ENCODE measurements around the gene DENND4C.

DENND4C gene

DNA sequence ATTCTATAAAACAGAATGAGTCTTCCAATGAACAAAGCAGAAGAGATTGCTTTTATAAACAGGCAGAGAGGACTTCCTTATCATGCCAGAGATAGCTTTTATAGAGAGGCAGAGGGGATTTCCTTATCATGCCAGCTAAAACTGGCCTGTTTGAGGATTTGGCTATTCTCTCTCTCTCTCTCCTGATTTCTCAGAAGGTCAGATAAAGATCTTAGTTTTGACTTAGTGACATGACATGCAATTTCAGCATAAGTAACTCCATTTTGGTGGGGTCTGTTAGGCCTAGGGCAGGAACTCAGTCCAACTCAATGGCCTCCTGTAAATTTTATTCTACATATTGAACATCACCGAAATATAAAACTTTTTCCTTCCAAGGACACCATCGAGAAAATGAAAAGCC is 31.5 kb upstream of the DENND4C start:
- H3K36me3 ChIP-seq (ENCODE audit: insufficient read depth, low read depth, low read length) = no peaks in the 10 kb centered on the region
- no peak overlapping the region for H3K9ac ChIP-seq (ENCODE audit: low read depth, low read length)
- no peak overlapping the region for H3K4me3 ChIP-seq (ENCODE audit: low read length)
- H3K27me3 ChIP-seq (ENCODE audit: insufficient read depth, low read length) = no peaks in the 10 kb centered on the region
- no peak overlapping the region for H3K27ac ChIP-seq (ENCODE audit: low read length)
- no peaks in the 10 kb centered on the region for H3K4me1 ChIP-seq (ENCODE audit: insufficient read depth, low read length)
- H3K9me3 ChIP-seq (ENCODE audit: insufficient read depth, low read depth, low read length) = no peaks in the 10 kb centered on the region

DNA sequence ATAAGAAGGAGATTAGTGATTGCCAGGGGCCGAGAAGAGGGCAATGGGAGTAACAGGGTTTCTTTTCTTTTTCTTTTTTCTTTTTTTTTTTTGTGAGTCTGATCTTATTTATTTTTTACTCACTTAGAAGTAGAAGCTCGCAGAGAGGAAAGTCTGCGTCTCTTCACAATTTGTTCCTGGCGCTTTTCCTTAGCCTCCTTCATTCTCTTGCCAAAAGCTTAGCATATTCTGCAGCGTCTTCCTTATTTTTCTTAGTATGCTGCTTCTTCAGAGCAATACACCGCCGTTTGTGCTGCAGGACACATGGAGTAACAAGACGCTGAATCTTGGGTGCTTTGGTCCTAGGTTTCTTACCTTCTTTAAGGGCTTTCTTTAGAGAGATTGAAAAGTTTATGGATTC is 30.3 kb upstream of the DENND4C start:
- H3K27me3 ChIP-seq (ENCODE audit: insufficient read depth, low read length) = no peaks in the 10 kb centered on the region
- H3K27ac ChIP-seq (ENCODE audit: low read length) = no peak overlapping the region
- H3K9me3 ChIP-seq (ENCODE audit: insufficient read depth, low read depth, low read length) = no peaks in the 10 kb centered on the region
- H3K36me3 ChIP-seq (ENCODE audit: insufficient read depth, low read depth, low read length) = no peaks in the 10 kb centered on the region
- H3K9ac ChIP-seq (ENCODE audit: low read depth, low read length) = no peak overlapping the region
- H3K4me1 ChIP-seq (ENCODE audit: insufficient read depth, low read length) = no peaks in the 10 kb centered on the region
- no peak overlapping the region for H3K4me3 ChIP-seq (ENCODE audit: low read length)

DNA sequence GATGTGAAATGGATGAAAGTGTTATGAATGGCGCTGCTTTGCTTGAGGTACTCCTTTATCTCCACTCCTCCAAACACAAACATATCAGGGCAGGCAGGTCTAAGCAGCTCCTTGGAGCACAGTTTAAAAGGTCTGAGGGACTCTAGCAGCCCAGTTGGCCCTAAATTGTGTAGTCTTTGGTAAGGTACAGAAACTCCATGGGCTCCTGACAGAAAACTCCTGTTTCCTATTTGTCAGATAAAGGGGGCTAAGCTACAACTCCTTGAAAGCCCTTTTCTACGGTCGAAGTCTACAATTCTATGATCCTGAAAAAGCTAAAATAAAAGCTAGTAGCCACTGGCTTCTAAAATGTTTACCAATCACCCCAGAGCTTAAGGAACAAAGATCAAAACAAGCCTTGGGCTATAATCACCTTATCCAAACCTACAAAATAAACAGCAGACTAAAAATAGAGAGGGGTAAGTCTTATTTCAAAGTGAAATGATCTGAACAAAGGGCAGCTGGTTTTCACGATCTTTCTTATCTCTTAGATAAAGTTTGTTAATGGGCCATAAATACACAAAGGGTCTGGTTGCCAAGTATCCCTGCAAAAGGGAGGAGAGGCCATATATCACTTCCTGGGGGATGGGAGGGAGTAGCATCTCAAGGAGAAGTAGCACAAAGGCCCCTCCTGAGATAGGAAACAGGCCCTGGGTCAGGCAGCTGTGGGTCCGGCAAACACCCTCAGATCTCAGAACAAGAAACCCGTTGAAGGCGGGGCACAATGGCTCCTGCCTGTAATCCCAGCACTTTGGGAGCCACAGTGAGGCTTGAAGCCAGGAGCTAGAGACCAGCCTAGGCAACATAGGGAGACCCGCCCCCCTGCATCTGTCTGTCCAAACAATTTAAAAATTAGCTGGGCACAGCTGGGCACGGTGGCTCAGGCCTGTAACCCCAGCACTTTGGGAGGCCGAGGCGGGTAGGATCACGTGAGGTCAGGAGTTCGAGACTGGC is 28.3 kb upstream of the DENND4C start:
- Histone ChIP-seq H3K4me1 (ENCODE audit: insufficient read depth, low read length) (no peaks in the 10 kb centered on the region), H3K4me3 (ENCODE audit: low read length) (no peak overlapping the region), H3K9ac (ENCODE audit: low read depth, low read length) (no peak overlapping the region), H3K36me3 (ENCODE audit: insufficient read depth, low read depth, low read length) (no peaks in the 10 kb centered on the region), H3K27ac (ENCODE audit: low read length) (no peak overlapping the region), H3K9me3 (ENCODE audit: insufficient read depth, low read depth, low read length) (no peaks in the 10 kb centered on the region), H3K27me3 (ENCODE audit: insufficient read depth, low read length) (no peaks in the 10 kb centered on the region)

DNA sequence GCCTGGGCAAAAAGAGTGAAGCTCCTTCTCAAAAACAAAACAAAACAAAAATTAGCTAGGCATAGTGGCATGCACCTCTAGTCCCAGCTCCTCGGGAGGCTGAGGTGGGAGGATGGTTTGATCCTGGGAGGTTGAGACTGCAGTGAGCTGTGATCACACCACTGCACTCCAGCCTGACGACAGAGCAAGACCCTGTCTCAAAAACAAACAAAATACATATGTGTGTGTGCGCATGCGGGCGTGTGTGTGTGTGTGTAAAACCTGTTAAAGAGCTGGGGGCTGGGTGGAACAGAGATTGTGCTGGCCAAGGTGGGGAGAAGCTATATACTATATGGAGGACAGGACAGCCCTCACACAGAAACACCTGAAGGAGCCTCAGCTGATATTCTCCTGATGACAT is 27.4 kb upstream of the DENND4C start:
- Histone ChIP-seq H3K9me3 (ENCODE audit: insufficient read depth, low read depth, low read length) (no peaks in the 10 kb centered on the region), H3K4me3 (ENCODE audit: low read length) (no peak overlapping the region), H3K27ac (ENCODE audit: low read length) (no peak overlapping the region), H3K9ac (ENCODE audit: low read depth, low read length) (no peak overlapping the region), H3K4me1 (ENCODE audit: insufficient read depth, low read length) (no peaks in the 10 kb centered on the region), H3K27me3 (ENCODE audit: insufficient read depth, low read length) (no peaks in the 10 kb centered on the region), H3K36me3 (ENCODE audit: insufficient read depth, low read depth, low read length) (no peaks in the 10 kb centered on the region)

- peaks cover 2% of the 10 kb centered on the region; the same call in 1 of the 2 replicates for H3K4me1 ChIP-seq (ENCODE audit: insufficient read depth, low read length)
These were observed 21.8 kb upstream of the DENND4C start for GRCh38 chr9:19208653-19209052.

DNA sequence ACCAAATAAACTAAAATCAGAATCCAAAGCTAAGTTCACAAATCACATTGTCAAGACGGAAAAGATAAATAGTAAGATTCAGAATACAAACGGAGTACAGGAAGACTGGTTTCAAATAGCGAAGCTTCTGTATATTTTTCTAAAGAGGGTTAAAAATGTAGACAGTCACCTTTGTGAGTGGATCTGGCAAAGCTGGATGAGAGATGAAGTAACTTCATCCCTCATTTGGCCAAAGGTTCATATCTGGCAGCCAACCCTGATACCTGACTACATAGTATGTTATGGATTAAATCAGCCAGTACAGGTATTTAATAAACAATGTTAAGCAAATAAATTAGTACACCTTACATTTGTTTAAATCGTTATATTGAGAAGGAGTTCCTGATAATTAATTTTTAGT is 21.3 kb upstream of the DENND4C start:
- Histone ChIP-seq H3K9me3 (ENCODE audit: insufficient read depth, low read depth, low read length) (no peaks in the 10 kb centered on the region), H3K4me3 (ENCODE audit: low read length) (no peak overlapping the region), H3K27me3 (ENCODE audit: insufficient read depth, low read length) (no peaks in the 10 kb centered on the region), H3K36me3 (ENCODE audit: insufficient read depth, low read depth, low read length) (no peaks in the 10 kb centered on the region), H3K27ac (ENCODE audit: low read length) (no peak overlapping the region), H3K4me1 (ENCODE audit: insufficient read depth, low read length) (peaks cover 3% of the 10 kb centered on the region; the same call in 1 of the 2 replicates), H3K9ac (ENCODE audit: low read depth, low read length) (no peak overlapping the region)

More at GRCh38 chr9:19208653-19209052, 21.8 kb upstream of the DENND4C start:
- Histone ChIP-seq H3K27me3 (ENCODE audit: insufficient read depth, low read length) (no peaks in the 10 kb centered on the region), H3K9ac (ENCODE audit: low read depth, low read length) (no peak overlapping the region), H3K27ac (ENCODE audit: low read length) (no peak overlapping the region), H3K9me3 (ENCODE audit: insufficient read depth, low read depth, low read length) (no peaks in the 10 kb centered on the region), H3K36me3 (ENCODE audit: insufficient read depth, low read depth, low read length) (no peaks in the 10 kb centered on the region), H3K4me3 (ENCODE audit: low read length) (no peak overlapping the region)

DNA sequence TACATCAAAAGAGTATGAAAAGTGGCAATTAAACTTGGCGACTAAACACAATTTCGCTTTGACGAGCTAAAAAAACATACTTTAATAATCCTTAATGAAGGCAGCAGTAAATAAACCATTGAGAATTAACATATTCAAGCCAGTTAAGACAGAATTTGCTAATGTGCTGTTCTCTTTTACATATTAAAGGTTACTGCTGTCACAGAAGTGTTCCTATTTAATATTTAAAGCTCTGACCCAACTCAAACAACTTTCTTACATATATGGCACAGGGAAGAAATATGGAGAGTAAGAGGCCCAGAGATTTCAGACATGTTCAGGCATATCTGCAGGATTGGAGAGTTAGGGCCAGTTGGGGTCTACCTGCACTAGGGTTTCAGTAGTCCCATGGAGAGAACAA is 16.7 kb upstream of the DENND4C start:
- peaks cover 3% of the 10 kb centered on the region for H3K4me1 ChIP-seq (ENCODE audit: insufficient read depth, low read length)
- no peaks in the 10 kb centered on the region for H3K36me3 ChIP-seq (ENCODE audit: insufficient read depth, low read depth, low read length)
- H3K27me3 ChIP-seq (ENCODE audit: insufficient read depth, low read length) = no peaks in the 10 kb centered on the region
- no peak overlapping the region for H3K9ac ChIP-seq (ENCODE audit: low read depth, low read length)
- H3K4me3 ChIP-seq (ENCODE audit: low read length) = no peak overlapping the region
- H3K27ac ChIP-seq (ENCODE audit: low read length) = no peak overlapping the region
- no peaks in the 10 kb centered on the region for H3K9me3 ChIP-seq (ENCODE audit: insufficient read depth, low read depth, low read length)

GRCh38 chr9:19216466-19216865 is 14.0 kb upstream of the DENND4C start:
- Histone ChIP-seq H3K4me3 (ENCODE audit: low read length) (no peak overlapping the region), H3K9me3 (ENCODE audit: insufficient read depth, low read depth, low read length) (no peaks in the 10 kb centered on the region), H3K4me1 (ENCODE audit: insufficient read depth, low read length) (peaks cover 3% of the 10 kb centered on the region), H3K27me3 (ENCODE audit: insufficient read depth, low read length) (no peaks in the 10 kb centered on the region), H3K36me3 (ENCODE audit: insufficient read depth, low read depth, low read length) (no peaks in the 10 kb centered on the region), H3K27ac (ENCODE audit: low read length) (no peak overlapping the region), H3K9ac (ENCODE audit: low read depth, low read length) (no peak overlapping the region)

- no peak overlapping the region for H3K27ac ChIP-seq (ENCODE audit: low read length)
- no peaks in the 10 kb centered on the region for H3K27me3 ChIP-seq (ENCODE audit: insufficient read depth, low read length)
- no peaks in the 10 kb centered on the region for H3K4me1 ChIP-seq (ENCODE audit: insufficient read depth, low read length)
- H3K9ac ChIP-seq (ENCODE audit: low read depth, low read length) = no peak overlapping the region
- H3K4me3 ChIP-seq (ENCODE audit: low read length) = no peak overlapping the region
- H3K9me3 ChIP-seq (ENCODE audit: insufficient read depth, low read depth, low read length) = no peaks in the 10 kb centered on the region
- H3K36me3 ChIP-seq (ENCODE audit: insufficient read depth, low read depth, low read length) = no peaks in the 10 kb centered on the region
These were observed 9.2 kb upstream of the DENND4C start for GRCh38 chr9:19221326-19221725.

GRCh38 chr9:19223724-19224123 is 6.8 kb upstream of the DENND4C start:
- no peaks in the 10 kb centered on the region for H3K27me3 ChIP-seq (ENCODE audit: insufficient read depth, low read length)
- no peaks in the 10 kb centered on the region for H3K4me1 ChIP-seq (ENCODE audit: insufficient read depth, low read length)
- no peak overlapping the region for H3K9ac ChIP-seq (ENCODE audit: low read depth, low read length)
- H3K9me3 ChIP-seq (ENCODE audit: insufficient read depth, low read depth, low read length) = no peaks in the 10 kb centered on the region
- no peak overlapping the region for H3K27ac ChIP-seq (ENCODE audit: low read length)
- no peaks in the 10 kb centered on the region for H3K36me3 ChIP-seq (ENCODE audit: insufficient read depth, low read depth, low read length)
- no peak overlapping the region for H3K4me3 ChIP-seq (ENCODE audit: low read length)

- Histone ChIP-seq H3K4me3 (ENCODE audit: low read length) (no peak overlapping the region), H3K36me3 (ENCODE audit: insufficient read depth, low read depth, low read length) (no peaks in the 10 kb centered on the region), H3K9ac (ENCODE audit: low read depth, low read length) (no peak overlapping the region), H3K9me3 (ENCODE audit: insufficient read depth, low read depth, low read length) (no peaks in the 10 kb centered on the region), H3K27ac (ENCODE audit: low read length) (no peak overlapping the region), H3K27me3 (ENCODE audit: insufficient read depth, low read length) (no peaks in the 10 kb centered on the region), H3K4me1 (ENCODE audit: insufficient read depth, low read length) (peaks cover 5% of the 10 kb centered on the region; the same call in 1 of the 2 replicates)
These were observed 5.9 kb upstream of the DENND4C start for GRCh38 chr9:19224563-19224962.

Data from iPS-20b (cell line).